ENCODE data around the gene MSL3B. TPM values are rescaled to one million over a fixed set of nuclear protein-coding genes. Genes with fewer than 3 reads are reported as not detected.

Gene MSL3B

DNA sequence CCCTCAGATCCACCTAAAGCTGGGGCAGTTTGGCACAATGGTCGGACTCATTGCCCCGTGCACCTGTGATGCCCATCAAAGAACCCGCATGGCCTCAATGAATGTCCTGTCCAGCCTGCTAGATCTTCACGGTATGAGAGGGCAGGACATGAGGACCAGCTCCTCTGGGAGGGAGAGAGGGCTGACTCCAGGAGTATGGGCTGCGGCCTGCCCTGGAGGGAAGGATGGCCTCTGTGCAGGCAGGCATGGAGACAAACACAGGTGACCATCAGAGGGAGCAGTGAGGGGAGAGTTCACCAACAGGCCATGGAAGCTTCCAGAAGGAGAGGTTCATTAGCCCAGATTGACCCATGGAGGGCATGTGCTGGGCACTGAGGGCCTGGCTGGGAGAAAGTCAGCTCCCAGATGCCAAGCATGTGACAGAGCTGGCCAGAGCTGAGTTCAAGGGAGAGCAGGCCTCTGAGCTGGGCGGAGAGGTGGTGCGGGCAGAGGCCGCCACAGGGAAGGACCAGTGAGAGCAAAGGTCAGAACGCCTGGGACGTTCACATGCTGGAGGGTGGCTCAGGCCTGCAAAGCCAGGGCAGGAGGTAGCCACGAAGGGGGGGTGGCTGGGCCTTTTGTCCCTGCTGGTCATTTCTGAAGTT, 50.1 kb downstream of the MSL3B start:
- no peak for DNase-seq (ENCODE audit: low read depth in 2 of 2)

DNA sequence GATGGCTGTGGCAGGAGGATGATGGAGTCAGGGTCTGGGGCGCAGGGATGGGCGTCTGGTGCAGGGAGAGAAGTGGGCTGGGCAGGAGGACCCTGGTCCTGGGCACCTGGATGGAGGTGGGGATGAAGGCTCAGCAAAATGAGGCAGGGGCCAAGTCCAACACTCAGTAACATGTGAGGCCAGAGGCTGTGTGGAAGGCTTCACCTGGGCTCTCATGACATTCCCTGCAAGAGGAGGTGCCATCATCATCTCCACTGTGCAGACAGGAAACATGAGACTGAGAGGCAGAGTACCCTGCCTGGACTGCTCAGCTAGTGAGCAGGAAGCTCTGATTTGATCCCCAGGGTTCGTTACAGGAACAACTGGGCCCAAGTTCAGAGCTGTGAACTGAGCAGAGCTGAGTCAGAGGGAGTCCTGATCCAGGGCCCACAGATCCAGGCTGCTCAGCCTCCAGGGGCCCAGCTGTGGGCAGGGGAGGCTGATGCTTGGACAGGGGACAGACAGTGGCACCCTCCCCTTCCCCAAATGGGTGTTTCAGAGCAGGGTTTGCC, 50.8 kb downstream of the MSL3B start:
- no peak for DNase-seq (ENCODE audit: low read depth in 2 of 2)

DNA sequence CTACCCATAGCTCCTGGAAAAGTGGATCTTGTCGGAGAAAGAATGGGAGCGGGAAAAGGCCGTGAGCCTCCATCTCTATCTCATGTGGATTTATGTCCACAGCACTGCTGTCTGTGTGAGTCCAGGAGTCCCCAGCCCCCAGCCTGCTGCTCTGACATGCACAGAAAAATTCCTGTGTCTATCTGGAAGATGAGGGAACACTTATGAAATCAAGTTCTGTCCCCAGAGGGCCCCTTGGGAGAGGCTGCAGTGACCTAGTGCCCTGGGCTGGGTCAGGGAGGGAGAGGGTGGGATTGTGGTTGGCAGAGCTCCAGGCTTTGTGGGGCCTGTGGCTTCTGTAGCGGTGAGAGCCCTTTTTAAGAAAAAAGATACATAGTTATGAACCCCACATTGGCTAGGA, 51.4 kb downstream of the MSL3B start:
- no peak for DNase-seq (ENCODE audit: low read depth in 2 of 2)

GRCh38 chr2:233816334-233816733, 51.9 kb downstream of the MSL3B start:
- no peak for DNase-seq (ENCODE audit: low read depth in 2 of 2)

DNA sequence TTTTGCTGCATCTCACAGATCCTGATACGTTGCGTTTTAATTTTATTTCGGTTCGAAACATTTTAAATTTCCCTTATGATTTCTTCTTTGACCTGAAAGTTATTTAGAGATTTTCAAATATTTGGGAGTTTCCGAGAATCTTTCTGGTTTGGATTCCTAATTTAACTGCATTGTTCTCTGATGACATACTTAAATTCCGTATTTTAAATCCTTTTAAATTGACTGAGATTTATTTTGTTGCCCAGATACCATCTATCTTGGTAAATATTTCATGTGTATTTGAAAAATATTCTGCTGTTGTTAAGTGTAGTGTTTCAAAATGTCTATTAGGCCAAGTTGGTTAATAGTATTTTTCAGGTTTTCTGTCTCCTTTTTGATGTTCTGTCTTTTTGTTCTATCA, 52.3 kb downstream of the MSL3B start:
- no peak for DNase-seq (ENCODE audit: low read depth in 2 of 2)

Other genes starting within 250 kb of the MSL3B start
- gene UGT1A10, start 231.9 kb downstream of the MSL3B start, total RNA-seq: not detected in 2 replicates
- gene UGT1A9, start 196.5 kb downstream of the MSL3B start, total RNA-seq: not detected in 2 replicates
- not detected in 2 replicates for gene UGT1A7, start 186.5 kb downstream of the MSL3B start, total RNA-seq
- not detected in 2 replicates for gene UGT1A6, start 175.5 kb downstream of the MSL3B start, total RNA-seq
- gene UGT1A5, start 155.5 kb downstream of the MSL3B start, total RNA-seq: not detected in 2 replicates
- gene UGT1A4, start 149.7 kb downstream of the MSL3B start, total RNA-seq: not detected in 2 replicates
- not detected in 2 replicates for gene UGT1A3, start 139.3 kb downstream of the MSL3B start, total RNA-seq
- not detected in 2 replicates for gene UGT1A1, start 108.1 kb downstream of the MSL3B start, total RNA-seq
- gene MROH2A, start 90.1 kb downstream of the MSL3B start, total RNA-seq: not detected in 2 replicates
- 3.3 and 9.5 TPM in 2 replicates for gene HJURP, start 13.9 kb downstream of the MSL3B start, total RNA-seq
- not detected in 2 replicates for gene TRPM8, start 49.0 kb upstream of the MSL3B start, total RNA-seq
- gene SPP2, start 182.3 kb upstream of the MSL3B start, total RNA-seq: not detected in 2 replicates

All from dermis microvascular lymphatic vessel endothelial cell (primary cell).